HG03520 (cell line): ENCODE measurements around the gene PIP4K2A.

Experiments used
- ATAC-seq: cut with Tn5 transposase; IDR thresholded peaks from one replicate; pipeline ENCODE4 v1.9.1; 2021; ENCODE audit warnings: mild to moderate bottlenecking, moderate library complexity; ENCODE audit not compliant: unreplicated experiment

Gene PIP4K2A

DNA sequence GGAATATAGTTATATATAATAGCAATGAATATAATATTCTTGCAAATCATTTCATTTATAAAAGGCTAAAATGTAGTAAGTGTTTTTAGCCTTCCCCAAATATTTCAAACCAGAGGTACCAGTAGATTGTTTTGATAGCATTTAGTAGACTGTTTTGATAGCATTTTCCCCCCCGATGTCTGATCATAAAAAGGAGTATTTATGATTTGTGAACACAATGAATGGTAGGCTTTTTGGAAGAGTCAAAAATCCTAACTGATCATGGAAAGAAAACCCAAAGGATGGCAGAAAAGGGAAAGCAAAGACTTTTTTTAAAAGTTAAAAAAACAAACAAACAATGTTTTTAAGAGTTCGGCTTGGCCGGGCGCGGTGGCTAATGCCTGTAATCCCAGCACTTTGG lies 152.5 kb downstream of the PIP4K2A start:
- no peak for ATAC-seq

DNA sequence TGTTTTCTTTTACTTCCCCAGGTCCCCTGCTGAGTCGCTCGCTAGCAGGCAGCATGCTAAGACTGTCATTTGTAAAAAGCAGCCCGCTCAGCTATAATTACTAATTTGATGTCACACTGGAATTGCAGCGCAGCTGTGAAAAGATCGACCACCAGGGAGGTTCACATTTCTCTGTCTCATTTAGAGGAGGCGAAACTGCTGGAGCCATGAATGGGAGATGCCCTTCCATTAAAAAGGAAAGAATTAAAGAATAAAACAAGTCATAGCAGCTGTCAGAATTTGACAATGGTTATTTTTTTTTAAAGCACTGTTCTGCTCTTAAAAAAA lies 153.5 kb downstream of the PIP4K2A start:
- no peak for ATAC-seq

DNA sequence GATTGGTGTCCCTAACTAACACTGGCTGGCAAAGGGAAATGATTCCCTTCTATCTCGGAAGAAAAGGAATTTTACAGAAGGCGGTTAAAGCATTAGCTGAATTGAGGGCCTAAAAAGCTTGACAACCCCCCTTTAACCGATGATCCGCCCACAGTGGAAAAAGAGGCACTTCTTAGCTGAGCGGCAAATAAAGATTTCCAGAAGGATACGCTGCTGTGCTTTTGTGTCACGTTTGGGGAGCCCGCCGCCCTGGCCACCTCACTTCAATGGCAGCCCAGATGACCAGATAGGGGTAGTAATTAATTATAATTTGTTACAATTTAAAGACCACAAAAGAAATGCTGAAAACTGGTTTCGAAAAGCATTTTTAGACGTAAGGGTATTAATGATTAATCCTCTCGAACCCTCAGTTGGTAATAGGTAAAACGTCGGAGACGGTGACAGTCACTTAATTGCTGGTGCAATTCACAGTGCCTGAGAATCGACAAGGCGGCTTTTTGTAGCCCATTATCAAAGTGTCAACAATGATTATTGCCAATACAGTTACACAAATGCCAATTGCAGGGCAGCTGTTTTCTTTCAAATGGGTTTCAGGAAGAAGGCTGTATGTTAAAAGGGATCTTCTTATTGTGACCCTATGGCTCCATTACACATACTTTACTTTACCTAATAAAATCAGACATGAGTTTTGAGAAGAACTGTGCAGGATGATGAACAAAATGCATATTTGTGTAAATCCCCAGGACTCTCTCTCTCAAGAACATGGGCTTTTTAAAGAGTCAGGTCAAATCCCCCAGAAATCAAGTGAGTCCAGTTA lies 154.1 kb downstream of the PIP4K2A start:
- ATAC-seq = no peak

DNA sequence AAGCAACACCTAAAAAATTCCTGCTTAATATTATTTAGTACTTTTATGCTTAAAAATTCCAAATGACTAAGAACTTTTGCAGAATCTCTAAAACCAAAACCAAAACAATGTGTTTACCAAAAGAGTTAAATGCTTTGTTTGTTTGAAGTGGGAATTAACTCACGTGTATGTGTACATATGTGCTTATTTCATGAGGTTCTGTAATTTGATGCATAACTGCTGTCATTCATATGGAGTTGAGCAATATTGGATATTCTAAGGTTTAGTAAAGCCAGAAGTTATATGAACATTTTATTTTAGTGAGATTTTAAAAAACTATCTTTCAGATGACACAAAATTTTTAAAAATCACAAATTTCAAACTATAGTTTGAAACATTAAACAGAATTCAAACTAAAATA lies 157.1 kb downstream of the PIP4K2A start:
- ATAC-seq = no peak

DNA sequence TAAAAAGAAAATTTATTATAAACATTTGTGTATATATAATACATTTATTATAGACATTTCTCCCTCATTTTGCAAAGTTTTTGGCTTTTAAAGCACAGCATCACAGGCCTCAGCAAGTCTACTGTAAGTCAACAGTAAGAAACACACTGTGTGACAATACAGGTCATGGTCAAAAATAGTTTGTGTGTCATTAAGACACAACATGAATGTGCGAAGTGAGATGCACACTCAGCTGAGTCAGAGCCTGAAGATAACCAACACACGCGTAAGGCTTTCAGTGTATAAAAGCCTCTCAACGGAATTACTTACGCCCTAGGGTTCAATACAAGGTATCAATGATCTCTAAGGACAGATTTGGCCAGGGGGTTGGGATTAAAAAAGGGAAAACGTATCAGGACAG lies 157.6 kb downstream of the PIP4K2A start:
- no peak for ATAC-seq

DNA sequence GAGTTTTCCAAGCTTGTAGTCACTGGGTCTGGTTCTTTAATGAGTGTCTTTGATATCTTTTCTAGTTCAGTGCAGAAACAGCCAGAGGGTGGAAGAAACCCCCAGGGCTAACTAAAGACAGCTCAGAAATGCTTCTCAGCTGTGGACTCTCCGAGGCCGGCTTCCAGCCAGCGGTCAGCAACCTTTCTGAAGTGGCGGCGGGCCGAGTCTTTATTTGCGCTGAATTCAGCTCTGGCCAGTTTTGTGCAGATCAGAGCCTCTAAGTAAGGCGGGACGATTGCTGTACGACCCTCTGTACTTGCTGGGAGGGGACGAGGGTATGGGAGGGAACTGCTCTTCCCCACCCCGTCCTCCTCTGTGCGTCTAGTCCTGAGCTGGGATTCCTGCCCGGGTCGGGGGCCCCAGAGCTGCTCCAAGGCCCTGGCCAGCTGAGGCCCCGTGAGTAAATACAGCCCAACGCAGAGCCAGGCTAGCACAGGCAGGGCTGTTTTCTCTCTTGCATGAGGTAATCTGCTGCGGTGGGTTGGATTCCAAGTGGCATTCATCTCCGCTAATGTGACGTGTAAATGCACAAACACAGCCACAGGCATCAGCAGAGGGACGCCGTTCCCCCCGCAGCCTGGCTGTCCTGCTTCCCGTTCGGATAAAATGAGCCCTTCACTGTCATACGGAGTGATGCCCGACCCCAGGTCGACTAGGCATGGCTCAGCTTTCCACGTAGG lies 159.8 kb downstream of the PIP4K2A start:
- no peak for ATAC-seq

DNA sequence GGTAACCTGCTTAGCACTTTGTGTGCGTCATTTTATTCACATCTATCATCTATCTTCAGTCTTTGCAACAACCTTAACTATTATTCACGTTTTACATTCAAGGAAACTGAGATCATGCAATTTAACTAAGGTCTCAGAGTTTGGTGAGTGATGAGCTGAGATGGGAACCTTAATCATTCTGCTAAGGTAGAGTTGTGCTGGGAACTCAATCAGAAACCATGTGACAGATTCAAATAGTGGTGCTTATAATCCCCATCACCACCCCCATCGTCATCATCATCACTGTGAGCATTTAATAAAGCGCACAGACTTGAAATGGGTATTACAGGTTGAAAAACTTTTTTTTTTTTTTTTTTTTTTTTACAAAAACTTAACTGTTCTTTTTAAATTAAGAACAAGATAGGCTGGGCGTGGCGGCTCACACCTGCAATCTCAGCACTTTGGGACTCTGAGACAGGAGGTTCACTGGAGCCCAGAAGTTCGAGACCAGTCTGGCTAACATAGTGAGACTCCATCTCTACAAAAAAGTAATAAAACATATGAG lies 160.9 kb downstream of the PIP4K2A start:
- ATAC-seq = no peak

DNA sequence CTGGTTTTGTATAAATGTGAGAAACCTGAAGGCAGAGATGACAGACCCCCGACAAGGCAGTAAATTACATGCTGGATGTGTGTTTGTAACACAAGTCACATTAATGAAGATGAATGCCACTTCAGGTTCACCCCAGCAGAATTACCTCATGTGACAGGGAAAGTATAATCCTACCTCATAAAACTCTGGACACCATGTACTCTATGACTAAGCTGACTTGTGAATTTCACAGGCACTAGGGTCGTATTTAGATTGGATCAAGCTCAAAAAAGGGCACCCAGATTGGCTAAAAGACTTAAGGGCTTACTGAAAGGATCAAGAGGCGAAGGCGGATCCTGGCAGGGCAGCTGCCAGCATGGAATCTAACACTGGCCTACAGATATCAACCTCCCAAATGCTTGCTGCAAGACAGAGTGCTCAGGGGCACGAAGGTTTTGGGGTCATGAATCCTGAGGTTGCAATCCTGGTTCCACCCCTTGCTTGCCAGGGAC lies 161.4 kb downstream of the PIP4K2A start:
- no peak for ATAC-seq

DNA sequence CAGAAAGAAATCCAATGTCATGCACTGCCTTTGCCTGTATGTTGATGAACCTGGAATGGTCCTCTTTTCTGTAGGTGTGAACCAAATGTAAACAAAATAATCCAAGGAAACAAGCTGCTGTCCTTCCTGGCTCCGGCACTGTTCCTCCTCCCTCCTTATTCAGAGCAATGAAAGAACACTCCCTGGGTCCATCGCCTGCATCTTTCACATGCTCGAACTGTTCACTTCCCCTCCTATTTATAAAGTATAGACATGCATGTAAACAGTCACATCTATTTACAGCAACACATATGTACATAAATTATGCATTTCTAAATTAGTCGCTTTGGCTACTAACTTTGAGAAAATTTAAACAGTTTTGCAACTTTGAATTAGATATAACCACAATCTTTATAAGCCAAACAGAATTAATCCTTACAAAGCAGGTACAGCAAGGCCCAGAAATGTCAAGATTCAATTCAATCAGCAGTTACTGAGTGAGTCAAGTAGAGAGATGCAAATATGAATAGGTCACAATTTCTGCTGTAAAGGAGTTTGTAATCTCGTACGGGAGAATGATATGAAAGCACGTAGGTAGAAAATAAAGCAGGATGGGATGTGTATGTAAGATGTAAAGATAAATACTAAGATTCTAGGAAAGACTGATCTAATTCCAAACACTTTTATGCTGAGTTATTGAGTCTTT lies 162.6 kb downstream of the PIP4K2A start:
- ATAC-seq = no peak

DNA sequence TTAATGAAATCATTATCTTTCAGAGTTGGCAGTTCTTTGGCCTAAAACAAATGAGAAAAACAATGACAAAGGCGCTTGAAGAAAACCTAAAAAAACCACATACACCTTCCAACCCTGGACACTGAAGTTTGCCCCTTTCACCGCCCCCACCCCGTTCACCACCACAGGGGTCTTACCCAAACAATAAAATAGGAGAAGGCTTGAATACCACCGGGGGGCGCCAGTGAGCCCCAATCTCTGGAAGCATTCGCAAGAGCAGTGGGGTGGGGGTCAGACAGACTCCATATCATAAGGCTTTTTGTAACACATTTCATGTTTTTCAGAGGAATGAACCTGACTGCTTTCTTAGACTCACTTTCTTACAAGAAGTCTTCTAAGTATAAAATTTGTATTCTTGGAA lies 163.6 kb downstream of the PIP4K2A start:
- no peak for ATAC-seq

DNA sequence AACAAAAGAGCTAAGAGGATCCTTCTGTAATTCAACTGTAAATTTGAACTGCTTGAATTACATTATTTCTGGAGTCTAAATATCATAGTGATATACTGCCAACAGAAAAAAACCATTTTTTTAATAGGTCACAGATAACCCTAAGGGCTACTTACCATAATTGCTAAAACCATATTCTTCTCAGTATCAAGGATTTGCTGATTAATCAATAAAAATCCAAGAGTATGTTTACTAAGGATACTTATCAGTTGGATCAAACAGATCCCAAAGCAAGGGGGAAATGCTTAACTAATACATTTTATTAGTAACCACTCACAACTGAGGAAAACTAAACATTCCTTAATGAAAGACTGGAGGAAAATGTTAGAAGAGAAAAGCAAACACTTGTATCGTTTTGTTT lies 166.0 kb downstream of the PIP4K2A start:
- no peak for ATAC-seq

DNA sequence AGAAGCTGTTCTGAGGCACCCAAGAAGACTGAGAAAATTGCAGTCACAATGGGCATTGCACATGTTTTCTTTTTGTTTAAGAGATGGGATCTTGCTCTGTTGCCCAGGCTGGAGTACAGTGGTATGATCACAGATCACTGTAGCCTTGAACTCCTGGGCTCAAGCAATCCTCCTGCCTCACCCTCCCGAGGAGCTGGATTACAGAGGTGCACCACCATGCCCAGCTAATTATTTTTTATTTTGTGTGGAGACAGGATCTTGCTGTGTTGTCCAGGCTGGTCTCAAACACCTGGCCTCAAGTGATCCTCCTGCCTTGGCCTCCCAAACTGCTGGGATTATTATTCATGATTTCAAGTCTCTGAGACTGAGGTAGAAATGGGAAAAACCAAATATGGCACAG lies 168.7 kb downstream of the PIP4K2A start:
- no peak for ATAC-seq

DNA sequence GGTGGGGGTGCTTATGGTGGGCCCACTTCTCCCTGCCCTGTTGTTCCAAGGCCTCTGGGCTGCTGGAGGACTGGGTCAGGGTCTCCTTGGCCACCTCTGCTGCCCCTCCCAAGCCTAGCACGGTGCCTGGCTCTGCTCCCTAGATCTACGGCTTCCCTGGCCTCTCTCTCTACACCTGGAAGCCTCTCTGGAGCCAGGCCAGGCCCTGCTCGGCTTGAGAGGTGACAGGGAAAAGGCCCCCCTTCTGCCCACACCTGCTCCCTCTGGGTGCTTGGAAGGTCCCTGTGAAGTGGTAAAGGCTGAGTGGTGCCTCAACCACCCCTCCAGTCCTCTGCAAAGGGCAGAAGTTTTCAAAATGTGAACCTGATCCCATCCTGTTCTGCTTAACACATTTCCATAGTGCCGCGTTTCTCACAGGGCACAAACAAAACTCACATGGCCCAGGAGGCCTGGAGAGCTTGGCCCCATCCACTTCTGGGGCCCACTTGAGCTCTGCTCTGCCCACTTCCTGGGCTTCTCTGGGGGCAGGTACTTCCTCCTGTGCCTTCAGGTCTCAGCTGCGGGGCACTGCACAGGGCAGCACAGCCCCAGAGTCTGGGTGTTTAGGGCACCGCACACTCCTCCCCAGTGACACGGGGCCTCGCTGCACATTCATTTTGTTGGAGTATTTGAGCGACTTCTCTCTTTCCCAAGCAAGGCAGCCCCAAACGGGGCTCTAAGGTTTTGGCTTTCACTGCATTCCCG lies 169.9 kb downstream of the PIP4K2A start:
- ATAC-seq = no peak

DNA sequence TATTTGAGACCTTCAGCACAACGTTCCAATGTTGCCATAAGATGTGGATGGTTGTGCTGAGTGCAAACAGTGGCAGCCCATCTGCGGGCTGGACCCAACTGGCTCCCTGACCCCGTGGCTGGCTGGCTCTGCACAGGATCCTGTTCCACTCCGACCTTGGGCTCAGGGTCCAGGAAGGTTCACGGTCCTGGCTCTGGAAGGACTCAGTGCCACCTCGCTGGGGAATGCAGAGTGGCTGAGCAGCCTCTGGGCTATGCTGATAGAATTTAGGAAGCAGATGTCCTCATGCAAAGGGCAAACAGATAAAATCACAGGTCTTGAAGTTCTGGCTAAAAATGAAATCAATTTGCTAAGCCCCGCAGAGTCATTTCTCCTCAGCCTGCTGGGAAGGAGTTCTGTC lies 171.6 kb downstream of the PIP4K2A start:
- no peak for ATAC-seq

DNA sequence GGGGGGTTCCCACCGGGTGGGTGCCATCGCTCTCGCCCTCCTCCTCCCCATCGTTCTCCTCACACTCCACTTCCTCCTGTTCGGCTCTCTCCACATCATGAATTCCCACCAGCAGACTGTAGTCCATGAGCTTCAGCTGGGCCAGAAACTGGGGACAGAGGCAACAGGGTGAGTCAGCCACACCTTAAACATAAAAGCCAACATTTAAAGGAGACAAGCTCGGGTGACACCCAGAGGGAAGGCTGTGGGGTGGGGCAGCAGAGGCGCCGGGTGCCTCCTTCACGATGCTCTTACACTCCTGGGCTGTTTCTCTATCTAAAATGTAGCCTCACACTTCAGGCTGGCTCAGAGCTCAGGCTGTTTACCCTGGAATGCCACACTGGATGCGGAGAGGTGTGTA lies 172.5 kb downstream of the PIP4K2A start:
- ATAC-seq = no peak

DNA sequence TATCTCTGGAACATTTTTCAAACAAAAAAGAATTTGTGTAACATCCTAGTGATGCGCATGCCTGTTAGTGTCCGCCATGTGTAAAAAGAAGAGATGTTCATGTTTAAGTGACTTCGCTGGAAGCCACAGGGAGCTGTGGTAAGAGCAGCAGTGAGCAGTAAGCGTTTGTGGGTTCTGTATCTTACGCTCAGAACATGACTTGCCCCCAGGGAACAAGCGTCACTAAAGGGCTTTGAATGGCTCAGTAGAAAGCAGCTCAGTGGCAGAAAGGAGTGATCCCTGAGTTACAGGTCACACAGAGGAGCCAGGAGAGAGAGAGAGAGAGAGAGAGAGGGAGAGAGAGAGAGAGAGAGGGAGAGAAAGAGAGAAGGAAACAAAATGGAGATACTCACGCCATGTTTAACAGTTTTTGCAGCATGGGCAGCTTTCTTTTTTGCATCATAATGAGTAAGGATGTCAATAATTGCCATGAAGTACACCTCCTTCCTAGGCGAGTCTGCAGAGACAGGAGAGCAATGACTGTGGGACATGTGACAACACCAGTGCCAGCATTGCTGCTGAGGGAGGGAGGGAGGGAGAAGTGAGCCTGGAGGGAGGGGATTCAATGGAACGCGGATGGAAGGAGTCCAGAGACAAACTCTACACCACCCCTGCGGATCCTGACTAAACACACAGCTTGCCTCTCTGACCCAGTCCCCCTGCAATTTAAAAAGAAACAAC lies 174.6 kb downstream of the PIP4K2A start:
- ATAC-seq = no peak

DNA sequence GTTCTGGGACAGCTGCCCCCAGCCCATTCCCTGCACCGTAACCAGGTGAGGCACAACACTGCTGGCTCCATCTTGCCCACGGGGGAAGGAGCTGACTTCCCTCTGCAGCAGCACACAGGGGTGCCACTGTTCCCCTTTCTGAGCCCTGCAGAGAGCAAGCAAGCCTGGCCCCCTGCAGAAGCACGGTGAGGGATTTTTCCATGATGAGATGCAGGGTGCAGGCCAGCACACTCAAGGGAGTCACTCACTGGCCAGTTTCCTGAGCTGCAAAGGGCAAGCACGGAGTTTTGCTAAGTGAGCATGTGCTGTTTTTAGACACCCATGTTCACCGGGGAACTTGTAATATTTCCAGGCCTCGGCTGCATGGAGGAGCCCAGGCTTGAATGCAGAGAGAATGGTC lies 176.6 kb downstream of the PIP4K2A start:
- ATAC-seq = no peak

DNA sequence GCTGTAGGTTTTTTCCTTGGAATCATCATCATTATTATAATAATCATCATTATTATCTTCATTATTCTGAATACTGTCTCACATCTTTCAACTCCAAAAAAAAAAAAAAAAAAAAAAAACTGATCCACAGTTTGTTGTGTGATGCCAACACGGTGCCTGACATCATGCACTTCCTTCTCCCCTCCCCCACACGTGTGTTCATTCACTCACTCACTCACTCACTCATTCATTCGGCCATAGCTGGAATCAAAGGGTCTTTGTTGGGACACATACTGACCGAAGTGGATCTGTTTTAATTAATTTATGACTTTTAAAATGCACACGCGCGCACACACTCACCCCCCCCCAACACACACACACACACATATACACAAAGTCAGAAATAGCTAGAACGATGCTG lies 177.8 kb downstream of the PIP4K2A start:
- ATAC-seq = no peak

DNA sequence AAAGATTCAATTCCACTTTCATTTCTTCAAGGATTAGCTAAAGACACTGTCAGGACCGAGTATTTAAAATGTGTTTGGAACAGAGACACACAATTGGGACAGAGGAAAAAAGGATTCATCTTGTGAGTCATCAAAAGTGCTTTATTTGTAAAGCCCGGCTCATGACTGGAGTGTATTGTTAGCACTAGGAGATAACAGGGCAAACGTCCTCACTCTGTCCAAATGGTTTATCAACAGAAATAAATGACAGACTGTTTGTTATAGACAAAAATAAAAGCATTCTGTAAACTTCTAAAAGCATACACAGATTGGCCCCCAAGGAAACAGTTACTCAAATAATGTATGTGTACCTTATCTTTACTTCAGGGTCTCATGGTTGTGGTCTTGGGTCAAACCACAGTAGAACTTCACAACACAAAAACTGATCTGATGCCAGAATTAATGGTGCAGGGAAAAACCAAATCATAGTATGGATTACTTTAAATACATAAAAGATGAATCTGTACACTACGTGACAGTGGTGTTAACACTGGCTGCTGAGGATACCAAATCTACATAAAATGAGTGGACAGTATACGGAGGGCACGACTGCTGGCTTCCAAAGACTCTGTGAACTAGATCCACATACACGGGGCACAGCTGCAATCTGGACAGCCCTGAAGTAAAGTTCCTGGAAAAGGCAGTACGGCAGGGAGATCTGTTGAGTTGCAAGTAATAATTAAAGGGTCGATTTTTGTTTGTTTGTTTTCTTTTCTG lies 179.4 kb downstream of the PIP4K2A start:
- ATAC-seq = no peak

DNA sequence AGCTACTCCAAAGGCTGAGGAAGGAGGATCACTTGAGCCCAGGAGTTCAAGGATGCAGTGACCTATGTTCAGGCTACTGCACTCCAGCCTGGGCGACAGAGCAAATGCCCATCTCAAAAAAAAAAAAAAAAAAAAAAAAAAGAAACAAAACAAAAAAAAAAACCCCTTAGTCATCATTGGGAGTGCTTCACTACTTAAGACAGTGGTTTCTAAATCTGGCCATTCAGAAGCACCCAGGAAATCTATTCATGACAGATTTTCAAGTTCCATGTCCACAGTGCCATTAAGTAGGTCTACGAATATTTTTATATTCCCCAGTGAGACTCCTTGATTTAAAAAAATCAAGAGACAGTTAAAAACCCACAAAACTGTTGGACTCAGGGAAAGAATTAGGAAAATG lies 182.9 kb downstream of the PIP4K2A start:
- no peak for ATAC-seq
